GM13976 (cell line): ENCODE data around the gene PDLIM5.

Source experiments
- DNase-seq: peaks from one replicate; pipeline ENCODE4 v3.0.0; 2012; ENCODE audit warnings: low spot score
- in situ Hi-C: fragments of 300-500 bp; cut with MboI; formaldehyde crosslinking; loops from one replicate; pipeline ENCODE4 v1.12.0; 2022; ENCODE audit warnings: low sequenced_read_pairs, mixed read lengths, inconsistent platforms; ENCODE audit not compliant: unreplicated experiment
- TF ChIP-seq, protein P1 (sequence below): IDR thresholded peaks from 2 replicates; pipeline ENCODE4 v1.5.1; 2012; ENCODE audit warnings: borderline replicate concordance, mild to moderate bottlenecking; ENCODE audit not compliant: insufficient read depth; ENCODE audit errors: extremely low read depth, missing control alignments, control extremely low read depth

PDLIM5 gene

DNA sequence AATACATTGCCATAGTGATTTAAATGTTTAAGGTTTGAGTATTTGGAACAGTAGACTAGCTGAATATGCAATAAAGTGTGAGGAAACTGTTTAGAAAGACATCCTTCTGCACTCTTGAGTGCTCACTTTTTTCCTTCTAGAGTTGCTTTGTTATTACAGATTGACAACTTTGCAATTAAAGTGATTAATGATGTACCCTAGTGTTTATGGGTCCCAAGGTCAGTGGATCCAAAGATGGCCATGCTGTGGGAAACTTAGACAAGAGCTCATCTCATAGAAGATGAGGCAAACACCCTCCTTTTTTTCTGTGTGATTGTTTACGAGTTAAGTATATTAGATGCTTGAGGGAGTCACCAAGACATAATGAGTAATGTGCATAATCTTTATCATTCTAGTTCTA, 118.8 kb downstream of the PDLIM5 start:
- no peak for DNase-seq
- TF ChIP-seq, protein P1, sequence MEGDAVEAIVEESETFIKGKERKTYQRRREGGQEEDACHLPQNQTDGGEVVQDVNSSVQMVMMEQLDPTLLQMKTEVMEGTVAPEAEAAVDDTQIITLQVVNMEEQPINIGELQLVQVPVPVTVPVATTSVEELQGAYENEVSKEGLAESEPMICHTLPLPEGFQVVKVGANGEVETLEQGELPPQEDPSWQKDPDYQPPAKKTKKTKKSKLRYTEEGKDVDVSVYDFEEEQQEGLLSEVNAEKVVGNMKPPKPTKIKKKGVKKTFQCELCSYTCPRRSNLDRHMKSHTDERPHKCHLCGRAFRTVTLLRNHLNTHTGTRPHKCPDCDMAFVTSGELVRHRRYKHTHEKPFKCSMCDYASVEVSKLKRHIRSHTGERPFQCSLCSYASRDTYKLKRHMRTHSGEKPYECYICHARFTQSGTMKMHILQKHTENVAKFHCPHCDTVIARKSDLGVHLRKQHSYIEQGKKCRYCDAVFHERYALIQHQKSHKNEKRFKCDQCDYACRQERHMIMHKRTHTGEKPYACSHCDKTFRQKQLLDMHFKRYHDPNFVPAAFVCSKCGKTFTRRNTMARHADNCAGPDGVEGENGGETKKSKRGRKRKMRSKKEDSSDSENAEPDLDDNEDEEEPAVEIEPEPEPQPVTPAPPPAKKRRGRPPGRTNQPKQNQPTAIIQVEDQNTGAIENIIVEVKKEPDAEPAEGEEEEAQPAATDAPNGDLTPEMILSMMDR = no peak
- in situ Hi-C loops = no loop called here

GRCh38 chr4:94571298-94571697, 119.6 kb downstream of the PDLIM5 start:
- DNase-seq = no peak
- in situ Hi-C loops = no loop called here
- TF ChIP-seq, protein P1 = no peak

DNA sequence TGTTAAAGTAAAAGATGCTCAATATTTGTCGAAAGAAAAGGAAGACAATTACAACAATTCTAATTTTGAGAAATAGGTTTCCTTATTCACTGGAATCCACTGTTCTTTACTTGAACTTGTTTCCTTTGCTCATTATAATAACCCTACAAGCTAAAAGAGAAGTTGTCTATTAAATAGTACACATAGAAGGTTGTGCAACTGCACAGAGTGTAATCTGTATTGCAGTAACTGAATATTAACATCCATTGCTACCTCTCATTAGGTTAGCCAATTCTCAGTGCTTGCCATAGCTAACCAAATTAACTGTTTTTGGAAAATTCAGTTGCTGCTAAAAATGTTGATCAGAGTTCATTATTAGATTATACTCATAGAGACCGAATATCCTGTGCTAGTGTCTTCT, 120.0 kb downstream of the PDLIM5 start:
- TF ChIP-seq, protein P1 = no peak
- DNase-seq = no peak
- in situ Hi-C loops = no loop called here

GRCh38 chr4:94574050-94574449, 122.3 kb downstream of the PDLIM5 start:
- in situ Hi-C loops = no loop called here
- TF ChIP-seq, protein P1 = no peak
- no peak for DNase-seq

DNA sequence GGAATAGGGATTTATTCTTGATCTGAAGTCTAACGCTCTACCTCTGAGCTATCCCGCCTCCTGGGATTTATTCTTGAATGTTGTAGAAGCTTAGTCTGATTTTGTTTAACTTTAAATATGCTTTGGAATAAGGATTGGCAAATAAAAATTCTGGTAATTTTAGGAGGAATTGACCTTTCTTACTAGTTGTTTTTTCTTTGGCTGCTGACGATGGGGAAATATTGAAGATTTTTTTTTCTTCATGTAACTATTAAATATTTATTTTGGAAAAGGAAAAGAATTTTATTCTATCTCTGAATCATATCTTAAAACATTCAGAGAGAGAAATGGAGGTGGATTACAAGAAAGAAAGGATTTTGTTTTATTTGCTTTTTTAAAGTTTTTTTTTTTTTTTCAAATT, 122.9 kb downstream of the PDLIM5 start:
- TF ChIP-seq, protein P1 = no peak
- DNase-seq = no peak
- in situ Hi-C loops = no loop called here

GRCh38 chr4:94575652-94576051, 123.9 kb downstream of the PDLIM5 start:
- no peak for DNase-seq
- in situ Hi-C loops = no loop called here
- TF ChIP-seq, protein P1 = no peak

GRCh38 chr4:94576210-94576609, 124.5 kb downstream of the PDLIM5 start:
- TF ChIP-seq, protein P1 = no peak
- DNase-seq = no peak
- in situ Hi-C loops = no loop called here
